Parathyroid adenoma (tissue), 2 donors: ENCODE results near the gene MYG1.

ENCODE experiments used
- H2AFZ ChIP-seq: fragments of 300-600 bp; sonication (generic); one replicate; pipeline ENCODE4 v1.7.0; 2017; ENCODE audit warnings: antibody characterized with exemption, mild to moderate bottlenecking
- H3K27ac ChIP-seq: fragments of 300-600 bp; sonication (generic); one replicate; pipeline ENCODE4 v1.7.0; 2017
- H3K27me3 ChIP-seq: fragments of 300-600 bp; sonication (generic); one replicate; pipeline ENCODE4 v1.7.0; 2017; ENCODE audit warnings: low read length; ENCODE audit not compliant: control insufficient read depth, insufficient read depth
- H3K36me3 ChIP-seq: fragments of 300-600 bp; sonication (generic); one replicate; pipeline ENCODE4 v1.7.0; 2017; ENCODE audit warnings: low read length; ENCODE audit not compliant: control insufficient read depth, insufficient read depth
- H3K4me1 ChIP-seq: fragments of 300-600 bp; sonication (generic); one replicate; pipeline ENCODE4 v1.7.0; 2017; ENCODE audit warnings: control low read depth
- H3K4me2 ChIP-seq: fragments of 300-600 bp; sonication (generic); one replicate; pipeline ENCODE4 v1.7.0; 2017; ENCODE audit warnings: low read length
- H3K4me3 ChIP-seq: fragments of 300-600 bp; sonication (generic); one replicate; pipeline ENCODE4 v1.7.0; 2017; ENCODE audit warnings: low read depth, low read length
- H3K79me2 ChIP-seq: fragments of 300-600 bp; sonication (generic); one replicate; pipeline ENCODE4 v1.7.0; 2017; ENCODE audit warnings: control low read depth
- H3K9ac ChIP-seq: fragments of 300-600 bp; sonication (generic); one replicate; pipeline ENCODE4 v1.7.0; 2017; ENCODE audit warnings: mild to moderate bottlenecking
- H3K9me3 ChIP-seq: fragments of 300-600 bp; sonication (generic); one replicate; pipeline ENCODE4 v1.7.0; 2017; ENCODE audit warnings: low read length; ENCODE audit not compliant: control insufficient read depth
- CTCF ChIP-seq: fragments of 300-600 bp; sonication (generic); IDR thresholded peaks from one replicate; pipeline ENCODE4 v1.7.0; 2017; ENCODE audit warnings: antibody characterized with exemption, mild to moderate bottlenecking
- donor health status: primary hyperparathyroidism.

MYG1 gene

GRCh38 chr12:53343449-53343848, 44.0 kb downstream of the MYG1 start:
- Histone ChIP-seq H3K9ac (no peak overlapping the region), H3K27me3 (no peaks in the 10 kb centered on the region), H2AFZ (no peak overlapping the region), H3K79me2 (no peaks in the 10 kb centered on the region), H3K4me3 (no peak overlapping the region), H3K9me3 (no peaks in the 10 kb centered on the region), H3K4me1 (peaks cover 7% of the 10 kb centered on the region), H3K36me3 (no peaks in the 10 kb centered on the region), H3K27ac (no peak overlapping the region), H3K4me2 (no peak overlapping the region)
- TF ChIP-seq CTCF, result no peak

GRCh38 chr12:53343969-53344368, 44.5 kb downstream of the MYG1 start:
- peaks cover 7% of the 10 kb centered on the region for H3K4me1 ChIP-seq
- H3K36me3 ChIP-seq, result no peaks in the 10 kb centered on the region
- no peaks in the 10 kb centered on the region for H3K27me3 ChIP-seq
- no peaks in the 10 kb centered on the region for H3K79me2 ChIP-seq
- H3K4me2 ChIP-seq, result peak overlapping the region; percentile 73
- H3K4me3 ChIP-seq, result no peak overlapping the region
- peak overlapping the region; percentile 99 for H2AFZ ChIP-seq
- no peak overlapping the region for H3K27ac ChIP-seq
- TF ChIP-seq CTCF, result no peak
- H3K9ac ChIP-seq, result no peak overlapping the region
- H3K9me3 ChIP-seq, result no peaks in the 10 kb centered on the region

GRCh38 chr12:53344487-53344823, 45.0 kb downstream of the MYG1 start:
- TF ChIP-seq CTCF, result no peak
- no peaks in the 10 kb centered on the region for H3K9me3 ChIP-seq
- H3K79me2 ChIP-seq, result no peaks in the 10 kb centered on the region
- H3K9ac ChIP-seq, result peak overlapping the region; percentile 41
- H3K27ac ChIP-seq, result no peak overlapping the region
- H3K27me3 ChIP-seq, result no peaks in the 10 kb centered on the region
- H3K4me2 ChIP-seq, result peak overlapping the region; percentile 73
- H3K4me3 ChIP-seq, result peak overlapping the region; percentile 39
- peaks cover 7% of the 10 kb centered on the region for H3K4me1 ChIP-seq
- peak overlapping the region; percentile 99 for H2AFZ ChIP-seq
- no peaks in the 10 kb centered on the region for H3K36me3 ChIP-seq

GRCh38 chr12:53344824-53345485, 45.5 kb downstream of the MYG1 start:
- peak overlapping the region; percentile 99 for H2AFZ ChIP-seq
- H3K4me2 ChIP-seq, result peak overlapping the region; percentile 81
- peaks cover 7% of the 10 kb centered on the region for H3K4me1 ChIP-seq
- no peak overlapping the region for H3K9ac ChIP-seq
- H3K4me3 ChIP-seq, result peak overlapping the region; percentile 70
- peak overlapping the region; percentile 55 for H3K27ac ChIP-seq
- H3K9me3 ChIP-seq, result no peaks in the 10 kb centered on the region
- no peaks in the 10 kb centered on the region for H3K27me3 ChIP-seq
- no peaks in the 10 kb centered on the region for H3K79me2 ChIP-seq
- TF ChIP-seq CTCF, result peak; percentile 88
- H3K36me3 ChIP-seq, result no peaks in the 10 kb centered on the region
